ENCODE measurements around the gene IMMP2L.

DNA sequence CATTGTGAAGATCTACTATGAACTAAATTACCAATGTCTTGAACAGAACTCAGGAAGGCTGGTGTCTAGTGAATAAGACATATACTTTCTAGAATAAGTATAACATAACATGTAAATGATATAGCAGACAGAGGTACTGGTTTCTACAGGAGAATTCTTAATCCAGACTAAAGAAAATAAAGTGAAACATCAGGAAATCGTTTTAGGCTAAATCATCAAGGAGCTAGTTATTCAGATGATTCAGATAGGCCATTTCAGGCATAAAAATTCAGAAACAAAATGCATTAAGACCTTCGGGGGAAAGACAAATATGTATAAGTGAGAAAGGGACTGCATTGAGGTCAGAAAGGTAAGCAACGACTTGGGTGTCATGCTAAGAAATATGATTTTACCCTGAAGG is 300.8 kb downstream of the IMMP2L start:
- TF ChIP-seq POLR2A (IDR thresholded peaks at IDR 0.05) (no peak), CTCF (IDR thresholded peaks at IDR 0.05) (no peak)

Data from right lobe of liver (tissue), 4 donors.